Ovary (tissue), 3 donors: Measurements from ENCODE around the gene CARMIL1.

Experiments used
- EP300 ChIP-seq: sonication (generic); formaldehyde crosslinking; IDR thresholded peaks from one replicate; pipeline ENCODE4 v1.6.1; 2017; ENCODE audit warnings: antibody characterized with exemption
- POLR2A ChIP-seq: fragments of 450-650 bp; IDR thresholded peaks from one replicate; pipeline ENCODE4 v1.6.1; 2017; ENCODE audit warnings: antibody characterized with exemption, mild to moderate bottlenecking, moderate library complexity
- TF ChIP-seq, protein P1 (sequence below), 3 donors: fragments of 450-650 bp in 2 of 3; fragments of 200-600 bp in 1 of 3; IDR thresholded peaks; one replicate each; pipeline versions ENCODE4 v1.5.1 to v1.8.0; 2016 to 2022; ENCODE audit warnings: antibody characterized with exemption in 3 of 3, mild to moderate bottlenecking in 1 of 3
- donor health status: DM: no; HTN: no; CAD: no.

- TF ChIP-seq, protein P1, sequence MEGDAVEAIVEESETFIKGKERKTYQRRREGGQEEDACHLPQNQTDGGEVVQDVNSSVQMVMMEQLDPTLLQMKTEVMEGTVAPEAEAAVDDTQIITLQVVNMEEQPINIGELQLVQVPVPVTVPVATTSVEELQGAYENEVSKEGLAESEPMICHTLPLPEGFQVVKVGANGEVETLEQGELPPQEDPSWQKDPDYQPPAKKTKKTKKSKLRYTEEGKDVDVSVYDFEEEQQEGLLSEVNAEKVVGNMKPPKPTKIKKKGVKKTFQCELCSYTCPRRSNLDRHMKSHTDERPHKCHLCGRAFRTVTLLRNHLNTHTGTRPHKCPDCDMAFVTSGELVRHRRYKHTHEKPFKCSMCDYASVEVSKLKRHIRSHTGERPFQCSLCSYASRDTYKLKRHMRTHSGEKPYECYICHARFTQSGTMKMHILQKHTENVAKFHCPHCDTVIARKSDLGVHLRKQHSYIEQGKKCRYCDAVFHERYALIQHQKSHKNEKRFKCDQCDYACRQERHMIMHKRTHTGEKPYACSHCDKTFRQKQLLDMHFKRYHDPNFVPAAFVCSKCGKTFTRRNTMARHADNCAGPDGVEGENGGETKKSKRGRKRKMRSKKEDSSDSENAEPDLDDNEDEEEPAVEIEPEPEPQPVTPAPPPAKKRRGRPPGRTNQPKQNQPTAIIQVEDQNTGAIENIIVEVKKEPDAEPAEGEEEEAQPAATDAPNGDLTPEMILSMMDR (IDR thresholded peaks at IDR 0.05), result no peak
- TF ChIP-seq EP300 (no peak), POLR2A (no peak)
Measured at GRCh38 chr6:25606151-25606550, 327.0 kb downstream of the CARMIL1 start.
